Fibroblast of gingiva (primary cell): ENCODE data around the gene MAGOHB.

Source experiments
- DNase-seq: peaks from one replicate; pipeline ENCODE4 v3.0.0-alpha.2; 2011; ENCODE audit warnings: low read depth

MAGOHB gene

GRCh38 chr12:10554756-10555481 is 58.5 kb downstream of the MAGOHB start:
- no peak for DNase-seq

- DNase-seq: no peak
Observed at GRCh38 chr12:10554228-10554755, 59.1 kb downstream of the MAGOHB start.
